AG09319 (cell line): ENCODE results near the gene IDH3A.
A peak's percentile ranks its signal among the peaks of the same experiment; 100 is the strongest.

Experiments
- DNase-seq: peaks from one replicate; pipeline ENCODE4 v3.0.0-alpha.2; 2010; ENCODE audit warnings: low read depth; ENCODE audit errors: extremely low read depth
- TF ChIP-seq, protein P1 (sequence below): IDR thresholded peaks from 2 replicates; pipeline ENCODE4 v1.5.1; 2011; ENCODE audit warnings: low read depth, mild to moderate bottlenecking, inconsistent platforms, low read length, moderate library complexity

The IDH3A gene

GRCh38 chr15:78195735-78196201 lies 46.6 kb downstream of the IDH3A start:
- TF ChIP-seq, protein P1, sequence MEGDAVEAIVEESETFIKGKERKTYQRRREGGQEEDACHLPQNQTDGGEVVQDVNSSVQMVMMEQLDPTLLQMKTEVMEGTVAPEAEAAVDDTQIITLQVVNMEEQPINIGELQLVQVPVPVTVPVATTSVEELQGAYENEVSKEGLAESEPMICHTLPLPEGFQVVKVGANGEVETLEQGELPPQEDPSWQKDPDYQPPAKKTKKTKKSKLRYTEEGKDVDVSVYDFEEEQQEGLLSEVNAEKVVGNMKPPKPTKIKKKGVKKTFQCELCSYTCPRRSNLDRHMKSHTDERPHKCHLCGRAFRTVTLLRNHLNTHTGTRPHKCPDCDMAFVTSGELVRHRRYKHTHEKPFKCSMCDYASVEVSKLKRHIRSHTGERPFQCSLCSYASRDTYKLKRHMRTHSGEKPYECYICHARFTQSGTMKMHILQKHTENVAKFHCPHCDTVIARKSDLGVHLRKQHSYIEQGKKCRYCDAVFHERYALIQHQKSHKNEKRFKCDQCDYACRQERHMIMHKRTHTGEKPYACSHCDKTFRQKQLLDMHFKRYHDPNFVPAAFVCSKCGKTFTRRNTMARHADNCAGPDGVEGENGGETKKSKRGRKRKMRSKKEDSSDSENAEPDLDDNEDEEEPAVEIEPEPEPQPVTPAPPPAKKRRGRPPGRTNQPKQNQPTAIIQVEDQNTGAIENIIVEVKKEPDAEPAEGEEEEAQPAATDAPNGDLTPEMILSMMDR, result peak; percentile 49
- DNase-seq, result no peak

DNA sequence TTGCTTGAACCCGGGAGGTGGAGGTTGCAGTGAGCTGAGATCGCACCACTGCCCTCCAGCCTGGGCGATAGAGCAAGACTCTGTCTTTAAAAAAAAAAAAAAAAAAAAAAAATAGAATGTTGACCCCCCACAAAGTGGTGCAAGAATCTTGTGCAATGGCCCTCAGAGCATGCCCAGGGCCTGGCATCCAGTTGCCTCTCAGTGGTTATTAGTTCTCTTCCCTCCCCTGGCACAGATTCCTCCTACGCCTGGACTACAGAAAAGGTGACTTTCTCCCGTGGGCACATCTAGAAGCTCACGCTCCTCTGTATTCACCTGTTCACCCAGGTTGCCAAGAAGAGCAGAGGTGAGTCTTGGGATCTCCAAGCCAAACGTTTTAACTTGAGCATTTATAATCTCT lies 48.5 kb downstream of the IDH3A start:
- no peak for DNase-seq
- TF ChIP-seq, protein P1, result no peak

DNA sequence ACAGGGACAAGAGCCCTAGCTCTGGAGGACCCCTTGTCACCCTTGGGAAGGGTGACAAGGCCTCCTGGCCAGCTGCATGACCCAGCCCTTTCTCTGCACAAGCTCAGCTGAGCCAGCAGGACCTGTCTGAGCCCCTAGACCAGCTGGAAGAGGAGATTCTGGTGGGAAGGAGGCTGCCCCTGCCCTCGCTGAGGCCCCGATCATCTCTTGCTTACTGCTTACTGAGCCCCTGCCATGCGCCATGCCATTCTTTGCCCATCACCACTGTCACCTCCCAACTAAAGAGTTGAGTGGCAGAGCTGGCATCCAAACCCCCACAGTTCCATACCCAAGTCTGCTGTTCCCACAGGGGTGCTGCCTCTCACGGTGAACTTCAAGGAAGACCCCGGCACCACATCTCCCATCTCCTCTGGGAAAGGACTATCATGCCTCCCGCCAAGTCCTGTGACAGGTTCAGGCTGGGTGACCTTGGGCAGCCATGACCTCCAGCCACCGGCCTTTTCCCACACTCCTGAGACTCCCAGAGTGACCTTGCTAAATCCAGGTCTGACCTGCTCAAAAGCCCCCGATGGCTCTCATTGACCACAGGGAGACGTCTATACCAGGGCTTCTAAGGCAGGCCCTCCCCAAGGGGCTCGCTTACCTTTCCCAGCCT lies 51.2 kb downstream of the IDH3A start:
- DNase-seq, result no peak
- TF ChIP-seq, protein P1, result no peak

GRCh38 chr15:78201281-78202190 lies 52.4 kb downstream of the IDH3A start:
- TF ChIP-seq, protein P1, result no peak
- DNase-seq, result no peak

DNA sequence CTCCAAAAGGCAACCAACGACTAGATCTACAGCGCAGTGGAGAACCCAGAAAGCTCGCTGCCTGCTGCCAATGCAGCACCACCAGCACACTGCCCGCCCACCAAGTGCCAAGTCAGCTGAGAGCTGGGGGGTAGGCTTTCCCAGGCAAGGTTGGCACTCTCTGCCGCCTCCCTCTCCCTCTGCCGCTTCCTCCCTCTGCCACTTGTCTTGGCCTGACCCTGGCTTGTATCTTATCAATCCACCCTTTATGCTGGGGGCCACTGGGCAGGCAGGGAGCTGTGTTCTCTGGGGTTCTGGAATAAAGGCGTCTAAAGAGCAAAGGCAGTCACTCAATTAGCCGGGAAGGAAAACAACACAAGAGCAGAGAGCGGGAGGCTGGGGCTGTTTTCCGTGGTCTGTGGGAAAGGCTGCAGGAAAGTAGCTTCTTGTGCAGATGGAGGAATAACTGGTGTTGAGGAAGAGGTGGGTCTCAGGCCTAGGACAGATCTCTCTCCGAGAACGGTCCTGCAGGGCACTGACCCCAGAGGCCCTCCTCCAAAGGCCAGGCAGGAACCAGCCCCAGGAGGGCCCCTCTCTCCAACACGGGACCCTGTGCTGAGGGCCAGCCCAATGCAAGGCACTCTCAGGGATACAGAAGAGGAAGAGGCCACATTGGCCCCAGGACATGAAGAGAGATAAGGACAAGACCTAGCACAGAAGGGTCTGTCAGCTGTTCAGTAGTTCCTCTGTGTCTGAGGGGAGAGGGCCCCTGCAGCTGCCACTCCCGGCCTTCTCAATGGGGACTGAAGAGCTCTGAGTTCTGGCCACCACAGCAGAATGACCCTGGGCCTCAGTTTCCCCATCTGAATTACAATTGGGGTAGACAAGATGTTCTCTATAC lies 54.4 kb downstream of the IDH3A start:
- TF ChIP-seq, protein P1, result no peak

DNA sequence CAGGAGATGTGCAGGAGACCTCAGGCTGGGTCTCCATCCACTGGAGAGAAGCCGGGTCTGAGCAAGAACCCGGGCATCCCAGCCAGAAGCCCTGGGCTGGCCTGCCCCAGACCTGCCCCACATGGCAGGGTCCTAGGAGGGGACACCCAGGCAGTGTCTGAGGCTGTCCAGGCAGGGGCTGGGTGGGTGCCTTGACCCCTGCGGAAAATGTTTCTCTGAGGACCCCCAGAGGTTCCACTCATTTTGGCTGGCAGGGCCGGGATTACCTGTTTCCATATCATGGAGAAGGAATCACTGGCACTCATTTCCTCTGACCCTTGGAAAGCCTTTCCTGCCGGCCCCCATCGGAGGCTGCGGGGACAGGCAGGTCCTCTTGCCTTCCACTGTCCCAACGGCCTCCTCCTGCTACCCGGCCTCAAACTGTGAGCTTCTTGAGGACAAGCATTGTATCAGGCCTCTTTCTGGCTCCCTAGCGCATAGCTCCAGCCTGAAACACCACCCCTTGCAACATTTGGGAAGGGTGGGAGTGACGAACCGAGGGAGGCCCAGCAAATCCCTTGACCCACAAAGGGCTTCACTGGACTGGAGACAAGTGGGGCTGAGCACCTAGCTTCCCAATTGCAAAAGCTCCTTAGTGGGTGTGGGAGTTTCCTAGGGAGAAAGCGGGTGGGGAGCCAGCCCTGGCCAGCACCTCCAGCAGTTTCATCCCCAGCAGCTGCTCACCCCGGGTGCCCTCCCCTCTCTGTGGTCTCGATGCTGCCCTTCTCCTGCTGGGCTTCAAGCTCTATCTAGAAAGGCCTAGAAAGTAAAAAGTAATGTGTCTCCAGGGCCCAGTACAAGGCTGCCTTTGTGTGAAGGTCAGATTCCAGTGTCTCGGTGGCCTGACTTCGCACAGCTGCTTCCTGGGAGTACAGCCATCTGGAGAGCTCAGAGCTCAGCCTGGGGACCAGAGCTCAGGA lies 55.5 kb downstream of the IDH3A start:
- DNase-seq, result no peak
- TF ChIP-seq, protein P1, result no peak

More for the DNA sequence above, 54.4 kb downstream of the IDH3A start:
- DNase-seq, result no peak
